Stimulated activated naive CD4-positive, alpha-beta T cell treated with Interleukin-2 at 50 U/mL for 16 hours (primary cell): ENCODE data around the gene ERCC1.
A peak's percentile ranks its signal among the peaks of the same experiment; 100 is the strongest.
"Not testable (repeated sequence)": the region's sequence is repeated elsewhere in the genome, so short reads cannot be mapped to it uniquely, and the experiment has no call there.

Source experiments
- DNase-seq: peaks from one replicate; lab custom pipeline; 2025; lab: John Stamatoyannopoulos, UW

The ERCC1 gene

GRCh38 chr19:45429896-45430295 lies 6.2 kb upstream of the ERCC1 start:
- DNase-seq: not testable (repeated sequence)

- no peak for DNase-seq
Observed at GRCh38 chr19:45428384-45429231, 4.9 kb upstream of the ERCC1 start.

- DNase-seq: peak; percentile 37
Observed at GRCh38 chr19:45424191-45425058, 708 bp upstream of the ERCC1 start.

GRCh38 chr19:45423033-45423588 lies 606 bp downstream of the ERCC1 start:
- peak; percentile 76 for DNase-seq

- DNase-seq: no peak
Observed at GRCh38 chr19:45421947-45422498, 1.7 kb downstream of the ERCC1 start.

GRCh38 chr19:45420871-45421270 lies 2.8 kb downstream of the ERCC1 start:
- no peak for DNase-seq

- no peak for DNase-seq
Observed at GRCh38 chr19:45420356-45420755, 3.4 kb downstream of the ERCC1 start.

- DNase-seq: no peak
Observed at GRCh38 chr19:45419895-45420294, 3.8 kb downstream of the ERCC1 start.

- no peak for DNase-seq
Observed at GRCh38 chr19:45419396-45419795, 4.3 kb downstream of the ERCC1 start.

- no peak for DNase-seq
Observed at GRCh38 chr19:45418802-45419201, 4.9 kb downstream of the ERCC1 start.

GRCh38 chr19:45417151-45417550 lies 6.6 kb downstream of the ERCC1 start:
- DNase-seq: no peak

- DNase-seq: no peak
Observed at GRCh38 chr19:45414468-45414867, 9.2 kb downstream of the ERCC1 start.

- no peak for DNase-seq
Observed at GRCh38 chr19:45413497-45413896, 10.2 kb downstream of the ERCC1 start.

- DNase-seq: not testable (repeated sequence)
Observed at GRCh38 chr19:45410330-45410729, 13.4 kb downstream of the ERCC1 start.

GRCh38 chr19:45409557-45409920 lies 14.2 kb downstream of the ERCC1 start:
- no peak for DNase-seq

- DNase-seq: no peak
Observed at GRCh38 chr19:45408830-45409556, 14.7 kb downstream of the ERCC1 start.

GRCh38 chr19:45408121-45408520 lies 15.6 kb downstream of the ERCC1 start:
- no peak for DNase-seq

GRCh38 chr19:45407585-45407984 lies 16.1 kb downstream of the ERCC1 start:
- not testable (repeated sequence) for DNase-seq

GRCh38 chr19:45407091-45407375 lies 16.7 kb downstream of the ERCC1 start:
- DNase-seq: no peak

GRCh38 chr19:45406226-45407090 lies 17.3 kb downstream of the ERCC1 start, which contains the start of gene POLR1G:
Gene POLR1G, plus strand, starts transcription at chr19:45406644. Its CDS starts 53 bp downstream, at chr19:45406697.
- peak; percentile 75 for DNase-seq
